ENCODE data around the gene NR2F1. TPM values are rescaled to one million over a fixed set of nuclear protein-coding genes. Genes with fewer than 3 reads are reported as not detected.
A peak's percentile ranks its signal among the peaks of the same experiment; 100 is the strongest.

The NR2F1 gene
- total and polyA plus RNA-seq, 2 donors (not counting 1 experiment from before 2014, with no cell fraction given): 64.4 to 90.8 TPM

DNA sequence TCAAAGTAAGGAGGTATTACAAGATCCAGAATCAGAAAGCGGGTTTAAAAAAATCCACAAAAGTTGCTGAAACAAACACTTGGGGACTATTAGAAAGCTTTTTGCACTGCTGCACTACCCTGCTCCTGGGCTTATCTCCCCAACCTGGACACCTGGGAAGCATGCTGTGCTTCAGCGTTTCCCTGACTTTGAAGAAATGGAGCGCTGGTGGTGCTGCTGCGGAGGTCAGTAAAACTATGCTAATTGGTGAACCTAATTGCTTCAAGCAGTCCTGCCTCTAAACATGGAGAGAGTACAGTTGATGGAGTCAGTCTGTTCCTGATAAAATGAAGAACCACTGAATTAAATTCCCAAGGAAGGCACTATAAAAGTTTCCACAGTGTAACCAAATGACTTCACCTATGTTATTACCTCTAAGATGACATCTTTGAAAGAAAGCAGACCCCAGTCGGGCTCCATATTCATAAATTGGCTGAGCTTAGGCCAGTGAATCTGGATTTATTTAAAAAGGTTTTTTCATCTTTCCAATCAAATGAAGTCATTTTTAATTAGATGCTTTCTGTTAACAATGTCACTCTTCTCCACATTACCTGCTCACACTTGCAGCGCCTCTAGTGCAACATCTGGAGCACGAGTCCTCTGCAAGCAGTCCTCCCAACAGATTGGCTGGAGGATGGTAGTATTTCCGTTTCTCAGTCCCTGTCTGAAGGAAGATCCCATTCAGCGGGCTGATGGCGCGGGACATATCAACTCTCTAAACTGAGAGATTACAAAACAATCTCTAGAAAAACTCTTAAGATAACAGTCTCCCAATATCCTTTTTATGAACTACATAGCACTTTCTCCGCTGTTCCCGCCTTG, 13.5 kb upstream of the NR2F1 start:
- TF ChIP-seq, protein P1, sequence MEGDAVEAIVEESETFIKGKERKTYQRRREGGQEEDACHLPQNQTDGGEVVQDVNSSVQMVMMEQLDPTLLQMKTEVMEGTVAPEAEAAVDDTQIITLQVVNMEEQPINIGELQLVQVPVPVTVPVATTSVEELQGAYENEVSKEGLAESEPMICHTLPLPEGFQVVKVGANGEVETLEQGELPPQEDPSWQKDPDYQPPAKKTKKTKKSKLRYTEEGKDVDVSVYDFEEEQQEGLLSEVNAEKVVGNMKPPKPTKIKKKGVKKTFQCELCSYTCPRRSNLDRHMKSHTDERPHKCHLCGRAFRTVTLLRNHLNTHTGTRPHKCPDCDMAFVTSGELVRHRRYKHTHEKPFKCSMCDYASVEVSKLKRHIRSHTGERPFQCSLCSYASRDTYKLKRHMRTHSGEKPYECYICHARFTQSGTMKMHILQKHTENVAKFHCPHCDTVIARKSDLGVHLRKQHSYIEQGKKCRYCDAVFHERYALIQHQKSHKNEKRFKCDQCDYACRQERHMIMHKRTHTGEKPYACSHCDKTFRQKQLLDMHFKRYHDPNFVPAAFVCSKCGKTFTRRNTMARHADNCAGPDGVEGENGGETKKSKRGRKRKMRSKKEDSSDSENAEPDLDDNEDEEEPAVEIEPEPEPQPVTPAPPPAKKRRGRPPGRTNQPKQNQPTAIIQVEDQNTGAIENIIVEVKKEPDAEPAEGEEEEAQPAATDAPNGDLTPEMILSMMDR (conservative IDR thresholded peaks at IDR 0.05 in 1 of 2, IDR thresholded peaks at IDR 0.05 in 1 of 2; ENCODE audit: low read depth in 1 of 2, low read length in 2 of 2): no peak
- no peak for TF ChIP-seq EZH2 (IDR thresholded peaks at IDR 0.05; ENCODE audit: low read length, missing control alignments)
- no peak for DNase-seq (ENCODE audit: low read depth in 2 of 2)
- no peaks in the 10 kb centered on the region for H4K20me1 ChIP-seq (ENCODE audit: control insufficient read depth, extremely low read depth, insufficient read depth, low read length)
- no peak overlapping the region for H3K27ac ChIP-seq (ENCODE audit: insufficient read depth, low read length)
- no peak overlapping the region for H3K4me3 ChIP-seq (replicated peaks in 1 of 4; ENCODE audit: control extremely low read depth in 1 of 4, insufficient read depth in 1 of 4, low read depth in 3 of 4, low read length in 4 of 4)
- peak overlapping the region; percentile 3 for H3K4me2 ChIP-seq (ENCODE audit: extremely low read depth, insufficient read depth, low read length)
- peaks cover 11% of the 10 kb centered on the region for H3K4me1 ChIP-seq (ENCODE audit: control insufficient read depth, extremely low read depth, insufficient read depth, low read length)
- no peak overlapping the region for H3K9ac ChIP-seq (ENCODE audit: insufficient read depth, low read length)
- H3K27me3 ChIP-seq (ENCODE audit: control insufficient read depth, insufficient read depth, low read length): no peaks in the 10 kb centered on the region
- H3K36me3 ChIP-seq (ENCODE audit: control insufficient read depth, insufficient read depth, low read length): peaks cover 2% of the 10 kb centered on the region
- H3K79me2 ChIP-seq (ENCODE audit: control insufficient read depth, insufficient read depth, low read length): peaks cover 82% of the 10 kb centered on the region
- H2AFZ ChIP-seq (ENCODE audit: low read length): no peak overlapping the region
- H3K9me3 ChIP-seq (ENCODE audit: control insufficient read depth, insufficient read depth, low read depth, low read length): no peaks in the 10 kb centered on the region

DNA sequence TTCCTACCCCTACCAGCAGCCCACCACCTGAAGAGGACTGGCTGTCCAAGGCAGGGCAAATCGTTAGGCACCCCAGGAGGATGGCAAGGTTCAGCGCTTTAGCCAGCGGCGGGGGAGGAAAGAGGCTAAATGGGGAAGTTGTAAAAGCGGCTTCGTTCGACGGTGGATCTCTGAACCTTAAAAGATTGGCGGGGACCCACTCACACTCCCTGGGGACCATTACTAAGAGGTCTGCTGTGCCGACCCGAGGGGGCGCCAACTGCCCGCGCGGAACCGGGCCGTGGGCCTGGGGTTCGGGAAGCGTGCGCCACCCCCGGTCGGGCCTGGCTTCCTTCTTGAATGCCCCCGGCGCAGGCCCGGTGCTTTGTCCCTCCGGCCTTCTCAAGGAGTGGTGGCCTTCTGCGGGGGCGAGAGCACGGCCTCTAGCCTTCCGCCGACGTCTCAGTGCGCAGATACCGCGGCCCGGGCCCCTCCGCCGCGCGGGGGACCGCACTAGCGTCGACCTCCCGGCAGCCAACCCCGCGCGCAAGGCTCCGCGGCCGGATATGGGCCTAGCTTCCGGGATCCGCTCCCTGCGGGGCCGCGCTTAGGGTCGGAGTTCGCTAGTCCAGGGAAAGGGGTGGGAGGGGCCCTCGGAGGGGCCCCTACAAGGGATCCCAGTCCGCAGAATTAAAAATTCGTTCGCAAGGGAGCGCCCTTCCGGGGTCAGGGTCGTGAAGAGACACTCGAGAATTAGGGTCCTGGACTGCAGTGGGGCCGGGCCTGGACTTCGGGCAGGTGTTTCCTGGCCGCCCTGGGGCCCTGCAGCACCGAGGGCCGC, 12.5 kb upstream of the NR2F1 start:
- no peak for DNase-seq (ENCODE audit: low read depth in 2 of 2)
- Histone ChIP-seq H3K27me3 (ENCODE audit: control insufficient read depth, insufficient read depth, low read length) (no peaks in the 10 kb centered on the region), H3K4me2 (ENCODE audit: extremely low read depth, insufficient read depth, low read length) (no peak overlapping the region), H2AFZ (ENCODE audit: low read length) (no peak overlapping the region), H3K36me3 (ENCODE audit: control insufficient read depth, insufficient read depth, low read length) (peaks cover 2% of the 10 kb centered on the region), H3K9ac (ENCODE audit: insufficient read depth, low read length) (no peak overlapping the region), H3K4me1 (ENCODE audit: control insufficient read depth, extremely low read depth, insufficient read depth, low read length) (peaks cover 14% of the 10 kb centered on the region), H3K79me2 (ENCODE audit: control insufficient read depth, insufficient read depth, low read length) (peaks cover 86% of the 10 kb centered on the region), H3K4me3 (replicated peaks in 1 of 4; ENCODE audit: control extremely low read depth in 1 of 4, insufficient read depth in 1 of 4, low read depth in 3 of 4, low read length in 4 of 4) (no peak overlapping the region), H4K20me1 (ENCODE audit: control insufficient read depth, extremely low read depth, insufficient read depth, low read length) (no peaks in the 10 kb centered on the region), H3K9me3 (ENCODE audit: control insufficient read depth, insufficient read depth, low read depth, low read length) (no peaks in the 10 kb centered on the region), H3K27ac (ENCODE audit: insufficient read depth, low read length) (no peak overlapping the region)
- TF ChIP-seq, protein P1 (conservative IDR thresholded peaks at IDR 0.05 in 1 of 2, IDR thresholded peaks at IDR 0.05 in 1 of 2; ENCODE audit: low read depth in 1 of 2, low read length in 2 of 2): no peak
- no peak for TF ChIP-seq EZH2 (IDR thresholded peaks at IDR 0.05; ENCODE audit: low read length, missing control alignments)

All from fibroblast of lung (primary cell).